ENCODE data around the gene RABGAP1L.

- TF ChIP-seq ZNF48 (tag by site-specific recombination; IDR thresholded peaks at IDR 0.05) (no peak), ZBTB1 (tag by site-specific recombination; IDR thresholded peaks at IDR 0.05) (no peak), CTCF (tag by site-specific recombination; IDR thresholded peaks at IDR 0.05) (no peak), HOXC10 (CRISPR knock-in tag; IDR thresholded peaks at IDR 0.05) (no peak), ZNF302 (tag by site-specific recombination; IDR thresholded peaks at IDR 0.05; ENCODE audit: low read depth) (no peak), ZNF664 (tag by site-specific recombination; IDR thresholded peaks at IDR 0.05) (no peak), OSR2 (tag by site-specific recombination; IDR thresholded peaks at IDR 0.05) (no peak), ZNF140 (tag by site-specific recombination; IDR thresholded peaks at IDR 0.05) (no peak), ZNF76 (tag by site-specific recombination; IDR thresholded peaks at IDR 0.05; ENCODE audit: borderline replicate concordance, low read depth) (no peak), ZNF274 (IDR thresholded peaks at IDR 0.05; ENCODE audit: low read length) (no peak), ZNF274 (tag by site-specific recombination; IDR thresholded peaks at IDR 0.05; ENCODE audit: borderline replicate concordance) (no peak), PATZ1 (tag by site-specific recombination; IDR thresholded peaks at IDR 0.05) (no peak)
- TF ChIP-seq, protein P1, sequence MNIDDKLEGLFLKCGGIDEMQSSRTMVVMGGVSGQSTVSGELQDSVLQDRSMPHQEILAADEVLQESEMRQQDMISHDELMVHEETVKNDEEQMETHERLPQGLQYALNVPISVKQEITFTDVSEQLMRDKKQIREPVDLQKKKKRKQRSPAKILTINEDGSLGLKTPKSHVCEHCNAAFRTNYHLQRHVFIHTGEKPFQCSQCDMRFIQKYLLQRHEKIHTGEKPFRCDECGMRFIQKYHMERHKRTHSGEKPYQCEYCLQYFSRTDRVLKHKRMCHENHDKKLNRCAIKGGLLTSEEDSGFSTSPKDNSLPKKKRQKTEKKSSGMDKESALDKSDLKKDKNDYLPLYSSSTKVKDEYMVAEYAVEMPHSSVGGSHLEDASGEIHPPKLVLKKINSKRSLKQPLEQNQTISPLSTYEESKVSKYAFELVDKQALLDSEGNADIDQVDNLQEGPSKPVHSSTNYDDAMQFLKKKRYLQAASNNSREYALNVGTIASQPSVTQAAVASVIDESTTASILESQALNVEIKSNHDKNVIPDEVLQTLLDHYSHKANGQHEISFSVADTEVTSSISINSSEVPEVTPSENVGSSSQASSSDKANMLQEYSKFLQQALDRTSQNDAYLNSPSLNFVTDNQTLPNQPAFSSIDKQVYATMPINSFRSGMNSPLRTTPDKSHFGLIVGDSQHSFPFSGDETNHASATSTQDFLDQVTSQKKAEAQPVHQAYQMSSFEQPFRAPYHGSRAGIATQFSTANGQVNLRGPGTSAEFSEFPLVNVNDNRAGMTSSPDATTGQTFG (tag by site-specific recombination; IDR thresholded peaks at IDR 0.05; ENCODE audit: borderline replicate concordance): no peak
- TF ChIP-seq, protein P2, sequence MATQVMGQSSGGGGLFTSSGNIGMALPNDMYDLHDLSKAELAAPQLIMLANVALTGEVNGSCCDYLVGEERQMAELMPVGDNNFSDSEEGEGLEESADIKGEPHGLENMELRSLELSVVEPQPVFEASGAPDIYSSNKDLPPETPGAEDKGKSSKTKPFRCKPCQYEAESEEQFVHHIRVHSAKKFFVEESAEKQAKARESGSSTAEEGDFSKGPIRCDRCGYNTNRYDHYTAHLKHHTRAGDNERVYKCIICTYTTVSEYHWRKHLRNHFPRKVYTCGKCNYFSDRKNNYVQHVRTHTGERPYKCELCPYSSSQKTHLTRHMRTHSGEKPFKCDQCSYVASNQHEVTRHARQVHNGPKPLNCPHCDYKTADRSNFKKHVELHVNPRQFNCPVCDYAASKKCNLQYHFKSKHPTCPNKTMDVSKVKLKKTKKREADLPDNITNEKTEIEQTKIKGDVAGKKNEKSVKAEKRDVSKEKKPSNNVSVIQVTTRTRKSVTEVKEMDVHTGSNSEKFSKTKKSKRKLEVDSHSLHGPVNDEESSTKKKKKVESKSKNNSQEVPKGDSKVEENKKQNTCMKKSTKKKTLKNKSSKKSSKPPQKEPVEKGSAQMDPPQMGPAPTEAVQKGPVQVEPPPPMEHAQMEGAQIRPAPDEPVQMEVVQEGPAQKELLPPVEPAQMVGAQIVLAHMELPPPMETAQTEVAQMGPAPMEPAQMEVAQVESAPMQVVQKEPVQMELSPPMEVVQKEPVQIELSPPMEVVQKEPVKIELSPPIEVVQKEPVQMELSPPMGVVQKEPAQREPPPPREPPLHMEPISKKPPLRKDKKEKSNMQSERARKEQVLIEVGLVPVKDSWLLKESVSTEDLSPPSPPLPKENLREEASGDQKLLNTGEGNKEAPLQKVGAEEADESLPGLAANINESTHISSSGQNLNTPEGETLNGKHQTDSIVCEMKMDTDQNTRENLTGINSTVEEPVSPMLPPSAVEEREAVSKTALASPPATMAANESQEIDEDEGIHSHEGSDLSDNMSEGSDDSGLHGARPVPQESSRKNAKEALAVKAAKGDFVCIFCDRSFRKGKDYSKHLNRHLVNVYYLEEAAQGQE (tag by site-specific recombination; IDR thresholded peaks at IDR 0.05): no peak
Observed at GRCh38 chr1:174376030-174376429, 216.7 kb downstream of the RABGAP1L start.

Measured in HEK293 (cell line).